GM18858 (cell line): ENCODE results near the gene EN2.

Source experiments
- ATAC-seq: cut with Tn5 transposase; IDR thresholded peaks from one replicate; pipeline ENCODE4 v1.9.1; 2021; ENCODE audit not compliant: unreplicated experiment

The EN2 gene

DNA sequence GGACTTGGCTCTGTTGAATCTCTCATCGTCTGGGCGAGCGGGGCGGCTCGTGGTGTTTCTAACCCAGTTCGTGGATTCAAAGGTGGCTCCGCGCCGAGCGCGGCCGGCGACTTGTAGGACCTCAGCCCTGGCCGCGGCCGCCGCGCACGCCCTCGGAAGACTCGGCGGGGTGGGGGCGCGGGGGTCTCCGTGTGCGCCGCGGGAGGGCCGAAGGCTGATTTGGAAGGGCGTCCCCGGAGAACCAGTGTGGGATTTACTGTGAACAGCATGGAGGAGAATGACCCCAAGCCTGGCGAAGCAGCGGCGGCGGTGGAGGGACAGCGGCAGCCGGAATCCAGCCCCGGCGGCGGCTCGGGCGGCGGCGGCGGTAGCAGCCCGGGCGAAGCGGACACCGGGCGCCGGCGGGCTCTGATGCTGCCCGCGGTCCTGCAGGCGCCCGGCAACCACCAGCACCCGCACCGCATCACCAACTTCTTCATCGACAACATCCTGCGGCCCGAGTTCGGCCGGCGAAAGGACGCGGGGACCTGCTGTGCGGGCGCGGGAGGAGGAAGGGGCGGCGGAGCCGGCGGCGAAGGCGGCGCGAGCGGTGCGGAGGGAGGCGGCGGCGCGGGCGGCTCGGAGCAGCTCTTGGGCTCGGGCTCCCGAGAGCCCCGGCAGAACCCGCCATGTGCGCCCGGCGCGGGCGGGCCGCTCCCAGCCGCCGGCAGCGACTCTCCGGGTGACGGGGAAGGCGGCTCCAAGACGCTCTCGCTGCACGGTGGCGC, at the start of gene EN2:
Gene EN2, plus strand, starts transcription at position 19 of the 767 bp plus-strand sequence. Its CDS starts 249 bp downstream, at position 268.
- no peak for ATAC-seq

DNA sequence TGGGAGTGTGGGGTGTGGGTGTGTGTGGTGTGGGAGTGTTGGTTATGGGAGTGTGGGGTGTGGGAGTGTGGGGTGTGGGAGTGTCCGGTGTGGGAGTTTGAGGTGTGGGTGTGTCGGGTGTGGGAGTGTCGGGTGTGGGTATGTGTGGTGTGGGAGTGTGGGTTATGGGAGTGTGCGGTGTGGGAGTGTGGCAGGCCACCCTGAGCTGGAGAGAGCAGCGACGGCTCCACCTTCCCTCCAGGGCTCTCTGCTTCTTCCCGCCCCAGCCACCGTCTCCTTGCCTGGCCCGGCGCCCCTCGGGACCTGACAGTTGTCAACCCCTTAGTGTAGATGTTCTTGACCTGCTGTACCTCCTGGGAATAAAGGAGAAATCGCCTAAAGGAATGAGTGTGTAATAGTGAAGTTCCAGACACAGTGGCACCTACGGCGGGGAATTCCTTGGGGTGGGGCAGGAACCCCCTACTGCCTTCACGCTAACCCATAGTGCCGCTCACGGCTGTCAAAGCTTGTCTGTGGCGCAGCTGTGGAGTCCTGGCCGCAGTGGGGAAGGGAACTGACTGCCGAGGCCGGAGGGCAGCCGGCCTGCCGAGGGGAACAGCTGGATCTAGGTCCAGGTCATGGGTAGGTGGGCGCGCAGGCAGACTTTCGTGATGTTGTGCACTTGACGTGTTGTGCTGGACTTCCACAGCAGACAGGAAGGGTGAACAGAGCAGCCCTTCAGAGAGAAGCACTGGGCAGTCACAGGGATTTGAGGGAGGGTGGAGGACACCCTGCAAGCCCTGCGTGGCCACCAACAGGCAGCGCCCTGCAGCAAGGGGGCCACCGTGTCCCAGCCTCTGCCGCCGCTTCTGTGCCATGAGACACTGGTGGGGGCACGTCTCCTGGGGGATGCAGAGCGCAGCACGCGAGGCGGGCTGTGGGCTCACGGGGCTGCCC, 49.0 kb upstream of the EN2 start:
- ATAC-seq: no peak

- ATAC-seq: no peak
Observed at GRCh38 chr7:155409980-155410379, 47.9 kb upstream of the EN2 start.

DNA sequence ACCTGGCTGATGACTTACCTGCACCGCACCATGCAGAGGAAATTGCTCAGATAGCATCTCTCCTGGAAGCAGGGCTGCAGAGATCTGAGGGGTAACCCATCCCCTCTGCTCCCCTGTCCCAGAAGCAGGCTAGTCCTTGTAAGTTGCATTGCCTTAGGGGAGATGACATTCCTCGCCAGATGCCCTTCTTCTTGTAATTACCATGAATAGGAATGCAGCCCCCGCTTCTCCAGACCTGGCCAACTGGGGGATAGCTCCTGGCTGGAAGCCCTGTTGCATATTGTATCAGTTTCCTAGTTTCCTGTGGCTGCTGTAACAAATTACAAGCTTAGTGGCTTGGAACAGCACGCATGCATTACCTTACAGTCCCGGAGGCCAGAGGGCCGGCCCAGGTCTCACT, 47.5 kb upstream of the EN2 start:
- no peak for ATAC-seq

DNA sequence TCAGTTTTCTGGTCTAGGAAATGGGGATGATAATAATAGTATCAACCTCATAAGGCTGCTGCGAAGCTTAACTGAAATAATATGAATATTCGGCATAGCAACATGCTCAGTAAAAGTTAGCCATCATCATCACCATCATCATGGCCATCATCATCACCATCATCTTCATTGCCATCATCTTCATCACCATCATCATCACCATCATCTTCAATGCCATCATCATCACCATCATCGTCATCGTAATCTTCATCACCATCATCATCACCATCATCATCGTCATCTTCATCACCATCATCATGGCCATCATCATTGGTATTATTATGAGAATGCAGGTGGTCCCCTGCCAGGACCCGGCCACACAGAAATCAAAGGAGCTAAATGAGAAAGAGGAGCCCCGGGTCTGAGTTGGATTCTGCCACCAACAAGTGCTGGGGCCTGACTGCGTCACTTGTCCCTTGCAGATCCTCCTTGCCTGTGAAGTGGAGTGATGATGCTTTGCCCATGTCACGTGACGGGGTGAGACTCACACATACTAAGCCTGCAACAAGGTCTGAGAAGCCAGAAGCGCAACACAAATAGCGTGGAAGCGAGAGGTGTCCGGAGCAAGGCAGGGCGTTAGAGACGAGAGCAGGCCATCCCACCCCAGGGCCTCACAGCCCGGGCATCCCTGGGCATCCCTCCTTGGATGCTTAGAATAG, 46.1 kb upstream of the EN2 start:
- ATAC-seq: no peak

DNA sequence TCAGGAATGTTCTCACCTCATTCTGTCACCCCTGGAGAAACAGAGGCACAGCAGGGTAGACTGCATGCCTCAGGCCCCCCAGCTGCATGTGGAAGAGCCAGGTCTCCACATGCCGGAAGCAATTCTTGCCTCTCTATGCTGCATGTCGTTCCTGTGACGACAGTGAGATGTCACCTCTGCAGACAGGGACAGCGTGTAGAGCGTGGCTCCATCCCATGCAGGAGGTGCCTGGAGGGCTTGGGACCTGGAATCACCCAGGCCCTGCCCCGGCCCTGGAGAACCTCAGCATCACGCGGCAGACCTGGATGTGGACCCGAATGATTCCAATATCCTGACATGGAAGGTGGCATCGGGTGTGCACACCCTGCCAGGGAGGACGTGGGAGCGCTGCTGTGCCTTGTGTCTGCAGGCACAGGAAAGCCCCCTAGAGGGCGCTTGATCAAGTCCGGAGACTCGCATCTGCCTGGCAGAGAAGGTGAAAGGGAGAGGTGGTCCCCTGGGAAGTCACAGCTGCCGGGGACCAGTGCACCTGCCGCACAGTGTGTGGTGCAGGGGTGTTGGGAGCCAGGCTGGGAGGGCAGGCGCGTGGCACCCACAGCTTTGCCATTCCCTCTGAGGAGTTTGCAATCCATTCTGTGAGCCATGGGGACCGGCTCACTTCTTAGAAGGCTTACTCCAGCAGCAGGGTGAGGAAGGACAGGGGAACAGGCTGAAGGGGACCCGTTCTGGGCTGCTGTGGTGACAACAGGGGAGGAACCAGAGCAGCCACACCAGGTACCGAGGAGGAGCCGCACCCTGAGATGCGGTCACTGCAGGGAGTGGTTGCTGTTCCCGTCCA, 45.3 kb upstream of the EN2 start:
- ATAC-seq: peak; percentile 81

DNA sequence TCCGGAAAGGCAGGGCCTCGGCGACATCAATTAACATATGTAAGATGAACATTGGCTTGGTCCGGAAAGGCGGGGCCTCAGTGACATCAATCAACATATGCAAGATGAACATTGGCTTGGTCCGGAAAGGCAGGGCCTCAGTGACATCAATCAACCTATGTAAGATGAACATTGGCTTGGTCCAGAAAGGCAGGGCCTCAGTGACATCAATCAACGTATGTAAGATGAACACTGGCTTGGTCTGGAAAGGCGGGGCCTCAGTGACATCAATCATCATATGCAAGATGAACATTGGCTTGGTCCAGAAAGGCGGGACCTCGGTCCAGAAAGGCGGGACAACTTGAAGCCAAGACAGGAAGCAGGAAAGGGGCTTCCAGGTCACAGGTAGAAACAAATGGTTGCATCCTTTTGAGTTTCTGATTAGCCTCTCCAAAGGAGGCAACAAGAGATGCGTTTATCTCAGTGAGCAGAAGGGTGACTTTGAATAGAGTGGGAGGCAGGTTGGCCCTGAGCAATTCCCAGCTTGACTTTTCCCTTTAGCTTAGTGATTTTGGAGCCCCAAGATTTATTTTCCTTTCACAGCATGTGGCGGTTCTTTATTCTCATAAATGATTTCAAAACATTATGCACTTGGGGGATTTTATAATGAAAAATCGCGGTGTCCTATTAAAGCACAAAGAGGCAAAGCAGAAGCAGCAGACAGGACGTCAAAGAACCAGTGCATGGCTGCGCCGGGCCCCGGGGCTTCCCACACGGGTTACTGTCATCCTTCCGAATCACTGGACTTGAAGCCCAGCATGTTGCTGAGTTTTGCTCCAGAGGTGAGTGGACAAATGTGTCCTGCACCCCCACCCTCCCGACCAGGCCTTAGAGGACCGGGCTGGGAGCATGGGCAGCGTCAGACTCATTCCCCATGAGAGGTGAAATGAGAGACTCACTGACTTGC, 43.1 kb upstream of the EN2 start:
- ATAC-seq: no peak

DNA sequence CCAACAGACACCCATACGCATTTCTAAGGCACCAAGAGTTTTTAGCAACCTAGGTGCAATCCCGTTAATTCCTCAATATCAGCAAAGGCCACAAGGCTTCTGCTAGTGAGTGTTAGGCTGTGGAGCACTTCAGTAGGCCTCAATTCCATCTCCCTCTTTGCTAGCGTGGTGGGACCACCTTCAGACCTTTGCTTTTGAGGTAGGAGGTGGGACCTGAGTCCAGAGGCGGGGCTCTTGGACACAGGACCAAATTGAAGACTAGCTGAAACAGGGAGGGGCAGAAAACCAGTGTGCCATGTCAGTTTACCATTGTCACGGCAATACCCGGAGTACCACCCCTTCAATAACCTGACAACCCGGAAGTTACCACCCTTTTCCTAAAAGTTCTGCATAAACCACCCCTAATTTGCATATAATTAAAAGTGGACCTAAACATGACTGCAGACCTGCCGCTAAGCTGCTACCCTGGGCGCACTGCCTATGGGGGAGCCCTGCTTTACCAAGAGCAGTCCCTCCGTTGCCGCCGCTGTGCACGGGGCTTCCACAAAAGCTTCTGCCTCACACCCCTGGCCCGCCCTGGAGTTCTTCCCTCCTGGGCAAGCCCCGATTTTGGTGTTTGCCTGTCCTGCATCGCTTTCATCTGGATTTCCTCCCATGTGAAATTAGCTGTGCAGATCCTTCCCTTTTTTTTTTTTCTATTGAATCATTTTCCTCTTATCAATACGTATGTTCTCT, 41.1 kb upstream of the EN2 start:
- ATAC-seq: no peak

- no peak for ATAC-seq
Observed at GRCh38 chr7:155418304-155418703, 39.6 kb upstream of the EN2 start.

GRCh38 chr7:155418941-155419755, 38.8 kb upstream of the EN2 start:
- no peak for ATAC-seq

- no peak for ATAC-seq
Observed at GRCh38 chr7:155420116-155420515, 37.8 kb upstream of the EN2 start.

- no peak for ATAC-seq
Observed at GRCh38 chr7:155422151-155422550, 35.8 kb upstream of the EN2 start.

DNA sequence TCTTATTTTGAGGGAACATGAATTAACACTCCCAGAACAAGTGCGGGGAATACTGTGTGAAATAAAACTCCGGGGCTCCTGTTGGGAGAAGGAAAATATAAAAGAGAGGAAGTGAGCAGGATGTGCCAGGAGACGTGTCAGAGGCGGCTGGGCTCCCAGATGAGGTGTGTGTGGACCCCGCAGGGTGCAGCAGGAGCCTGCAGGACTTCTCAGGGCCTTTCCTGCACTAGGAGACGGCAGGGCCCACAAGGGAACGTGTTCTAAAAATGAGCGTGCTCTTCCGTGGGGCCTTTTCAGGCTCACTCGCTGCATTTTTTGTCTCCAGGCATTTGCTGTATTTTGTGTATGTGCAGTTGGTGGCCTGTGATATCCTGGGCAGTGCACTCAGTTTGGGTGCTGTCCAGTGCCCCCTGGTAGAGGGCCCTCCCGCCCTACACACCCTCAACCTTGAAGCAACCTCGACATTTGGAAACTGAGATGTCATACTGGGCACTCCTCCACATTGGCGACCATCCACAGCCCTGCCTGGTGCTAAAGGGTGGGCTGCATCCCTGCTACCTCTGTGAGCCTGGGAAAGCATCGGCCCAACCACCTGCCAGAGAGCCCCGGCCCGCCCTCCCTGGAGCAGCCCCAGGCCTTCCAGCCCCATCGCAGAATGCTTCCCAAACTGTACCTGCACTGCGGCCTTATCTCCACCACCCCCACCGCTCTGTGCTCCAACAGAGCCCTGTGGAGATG, 35.2 kb upstream of the EN2 start:
- no peak for ATAC-seq

DNA sequence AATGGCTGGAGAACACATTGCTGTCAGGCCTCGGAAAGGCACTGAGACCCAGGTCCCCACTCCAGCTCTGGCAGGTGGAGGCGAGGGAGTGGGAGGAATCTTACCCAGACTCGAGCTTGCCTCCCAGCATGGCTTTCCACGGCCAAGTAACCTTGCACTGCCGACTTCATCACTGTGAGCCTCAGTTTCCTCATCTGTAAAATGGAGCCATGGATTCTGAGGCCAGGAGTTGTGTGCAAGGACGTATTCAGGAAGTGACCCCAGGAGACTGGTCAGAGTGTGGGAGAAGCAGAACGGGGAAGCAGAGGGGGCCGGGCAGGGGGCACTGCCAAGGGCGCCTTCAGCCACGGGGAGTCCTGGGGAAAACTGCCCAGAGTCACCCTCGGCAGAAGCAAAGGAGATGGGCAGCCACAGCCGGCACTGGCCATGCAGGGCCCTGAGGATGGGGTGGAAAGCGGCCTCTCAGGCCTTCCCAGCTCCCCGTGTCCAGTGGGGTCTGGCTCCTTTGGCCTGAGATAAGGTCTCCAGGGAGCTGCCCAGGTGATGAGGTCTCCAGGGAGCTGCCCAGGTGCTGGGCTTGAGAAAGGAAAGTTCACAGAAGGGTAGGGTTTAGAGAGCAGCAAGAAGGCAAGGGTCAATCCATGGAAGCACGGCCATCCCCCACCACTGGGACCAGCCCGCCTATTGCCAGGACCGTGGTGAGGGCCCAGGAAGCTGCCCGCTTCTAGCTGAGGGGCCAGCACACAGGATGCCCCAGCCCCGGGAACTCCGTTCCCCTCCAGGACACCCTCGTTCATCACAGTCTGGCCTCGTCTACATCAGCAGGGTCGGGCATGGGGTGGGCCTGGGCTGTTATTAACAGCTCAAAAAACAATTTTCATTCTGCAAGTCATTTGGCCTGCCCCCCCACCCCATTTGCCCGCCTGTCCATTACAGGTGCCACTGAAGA, 34.3 kb upstream of the EN2 start:
- no peak for ATAC-seq

DNA sequence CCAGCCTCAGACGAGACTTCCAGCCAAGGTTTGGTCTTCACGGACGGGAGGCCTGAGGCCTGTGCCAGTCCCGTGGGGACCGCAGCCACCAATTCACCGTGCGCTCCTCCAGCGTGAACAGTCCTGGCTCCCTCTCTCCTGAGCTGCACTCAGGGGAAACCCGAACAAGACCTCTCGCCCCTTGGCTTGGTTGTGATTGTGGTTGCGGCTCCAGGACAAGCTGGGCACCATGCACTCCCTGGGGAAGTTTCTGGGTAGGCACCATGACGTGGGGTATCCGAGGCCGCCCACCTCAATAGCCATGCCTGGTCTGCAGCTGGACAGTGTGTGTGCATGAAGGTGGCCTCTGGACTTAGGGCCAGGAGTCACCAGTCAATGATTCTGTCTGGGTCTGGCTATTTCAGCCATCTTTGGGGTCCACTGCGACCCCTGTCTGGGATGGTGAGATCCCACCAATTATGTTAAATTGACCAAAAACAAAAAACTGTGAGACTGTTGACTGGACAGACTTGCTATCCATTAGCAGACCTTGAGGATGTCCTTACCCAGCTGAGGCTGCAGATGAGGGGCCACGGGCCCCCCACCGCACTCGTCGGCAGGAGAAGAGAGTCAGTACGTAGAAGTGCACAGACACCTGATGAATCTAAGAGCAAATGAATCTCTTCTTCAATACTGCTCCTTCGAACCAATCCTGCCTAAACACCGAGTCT, 33.5 kb upstream of the EN2 start:
- no peak for ATAC-seq

DNA sequence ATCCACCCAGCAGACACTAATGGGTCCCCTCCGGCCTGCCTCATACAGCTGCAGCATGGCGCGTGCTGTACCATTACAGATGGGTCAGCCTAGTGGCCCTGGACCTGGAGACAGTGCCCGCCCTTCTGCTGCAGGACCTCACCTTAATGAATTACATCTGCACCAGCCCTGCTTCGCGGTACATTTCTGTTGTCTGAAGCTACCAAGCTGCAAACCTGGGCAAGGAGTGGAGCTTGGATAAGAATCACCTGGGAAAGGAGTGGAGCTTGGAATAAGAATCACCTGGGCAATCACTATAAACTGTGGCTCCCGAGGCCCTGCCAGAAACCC, 33.0 kb upstream of the EN2 start:
- ATAC-seq: no peak
